T-helper 1 cell treated with Interleukin-12 subunit alpha and Interleukin-12 subunit beta and Interleukin-4 antibody, amounts not matched to agents 30 ng/mL and 1 ng/mL, for 36 hours (primary cell): ENCODE data around the gene CDKN1B. TPM values are rescaled to one million over a fixed set of nuclear protein-coding genes. Genes with fewer than 3 reads are reported as not detected.

ENCODE experiments used
- intact Hi-C: fragments of 100-400 bp; cut with micrococcal nuclease; formaldehyde crosslinking; loops from one replicate; pipeline ENCODE4 v1.15.1; 2024
- total RNA-seq: library from RNA; stranded (reverse); gene quantifications from 2 replicates; pipeline ENCODE4 v1.2.3, GENCODE V29; 2022

Gene CDKN1B
- 93.0 and 96.9 TPM in 2 replicates for total RNA-seq

DNA sequence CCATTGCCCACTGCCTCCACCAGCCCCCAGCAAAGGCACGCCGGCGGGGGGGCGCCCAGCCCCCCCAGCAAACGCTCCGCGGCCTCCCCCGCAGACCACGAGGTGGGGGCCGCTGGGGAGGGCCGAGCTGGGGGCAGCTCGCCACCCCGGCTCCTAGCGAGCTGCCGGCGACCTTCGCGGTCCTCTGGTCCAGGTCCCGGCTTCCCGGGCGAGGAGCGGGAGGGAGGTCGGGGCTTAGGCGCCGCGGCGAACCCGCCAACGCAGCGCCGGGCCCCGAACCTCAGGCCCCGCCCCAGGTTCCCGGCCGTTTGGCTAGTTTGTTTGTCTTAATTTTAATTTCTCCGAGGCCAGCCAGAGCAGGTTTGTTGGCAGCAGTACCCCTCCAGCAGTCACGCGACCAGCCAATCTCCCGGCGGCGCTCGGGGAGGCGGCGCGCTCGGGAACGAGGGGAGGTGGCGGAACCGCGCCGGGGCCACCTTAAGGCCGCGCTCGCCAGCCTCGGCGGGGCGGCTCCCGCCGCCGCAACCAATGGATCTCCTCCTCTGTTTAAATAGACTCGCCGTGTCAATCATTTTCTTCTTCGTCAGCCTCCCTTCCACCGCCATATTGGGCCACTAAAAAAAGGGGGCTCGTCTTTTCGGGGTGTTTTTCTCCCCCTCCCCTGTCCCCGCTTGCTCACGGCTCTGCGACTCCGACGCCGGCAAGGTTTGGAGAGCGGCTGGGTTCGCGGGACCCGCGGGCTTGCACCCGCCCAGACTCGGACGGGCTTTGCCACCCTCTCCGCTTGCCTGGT is at the start of gene CDKN1B:
Gene CDKN1B (plus strand): TSS at position 576 of the 793 bp plus-strand sequence. CDS start 472 bp downstream, outside the sequence.
- intact Hi-C loops: loop anchor here (1.0 to 10.0 kb wide), 5 partner anchors 8 to 1162 kb away; partner anchors contain the start of genes CREBL2 and ETV6

DNA sequence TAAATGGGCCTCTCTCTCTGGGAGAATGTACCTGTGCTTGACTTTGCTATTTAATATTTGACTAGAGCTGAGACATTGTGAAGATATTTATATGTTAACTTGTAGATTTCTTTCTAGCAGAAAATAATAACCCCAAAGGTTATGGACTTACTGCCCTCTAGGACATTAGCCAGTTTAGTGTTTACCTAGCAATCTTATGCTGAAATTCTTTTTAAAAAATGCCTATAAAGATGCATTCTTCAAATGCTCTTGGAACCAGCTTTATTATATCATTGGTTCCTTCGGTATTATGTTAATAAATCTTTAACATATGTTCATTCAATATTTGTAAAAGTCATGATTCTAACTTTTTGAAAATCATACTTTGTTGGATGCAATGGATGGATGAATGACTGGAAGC is 49.2 kb upstream of the CDKN1B start:
- intact Hi-C loops: no loop called here

GRCh38 chr12:12669020-12669419 is 48.1 kb upstream of the CDKN1B start:
- intact Hi-C loops: no loop called here

DNA sequence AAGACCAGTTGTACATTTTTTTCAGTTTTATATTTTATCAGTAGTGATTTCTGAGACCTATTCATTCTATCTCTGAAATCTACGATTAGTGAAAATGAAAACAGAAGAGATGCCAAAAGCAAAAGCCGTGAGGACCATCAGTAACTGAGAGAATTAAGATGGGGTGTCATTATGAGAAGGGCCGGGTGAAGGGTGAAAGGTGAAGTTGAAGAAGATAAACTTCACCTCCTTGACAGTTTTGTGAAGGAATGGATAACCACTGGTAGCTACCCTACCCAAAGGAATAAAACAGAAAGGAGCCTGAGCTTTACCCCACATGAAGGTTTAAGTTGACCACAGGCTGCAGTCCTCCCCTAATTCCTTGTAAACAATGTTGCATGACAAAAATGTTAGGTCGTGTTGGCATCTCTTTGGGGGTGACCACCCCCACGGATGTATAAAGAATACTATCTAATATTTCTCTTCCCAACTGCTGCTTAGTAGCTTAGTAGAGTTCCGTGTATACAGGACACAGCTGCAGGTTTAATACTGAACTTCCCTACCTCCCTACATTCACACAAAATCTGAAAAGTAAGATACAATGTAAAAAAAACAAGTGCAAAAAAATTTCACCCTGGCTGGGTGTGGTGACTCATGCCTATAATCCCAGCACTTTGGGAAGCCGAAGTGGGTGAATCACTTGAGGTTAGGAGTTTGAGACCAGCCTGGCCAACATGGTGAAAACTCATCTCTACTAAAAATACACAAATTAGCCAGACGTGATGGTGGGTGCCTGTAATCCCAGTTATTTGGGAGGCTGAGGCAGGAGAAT is 45.1 kb upstream of the CDKN1B start:
- intact Hi-C loops: no loop called here

DNA sequence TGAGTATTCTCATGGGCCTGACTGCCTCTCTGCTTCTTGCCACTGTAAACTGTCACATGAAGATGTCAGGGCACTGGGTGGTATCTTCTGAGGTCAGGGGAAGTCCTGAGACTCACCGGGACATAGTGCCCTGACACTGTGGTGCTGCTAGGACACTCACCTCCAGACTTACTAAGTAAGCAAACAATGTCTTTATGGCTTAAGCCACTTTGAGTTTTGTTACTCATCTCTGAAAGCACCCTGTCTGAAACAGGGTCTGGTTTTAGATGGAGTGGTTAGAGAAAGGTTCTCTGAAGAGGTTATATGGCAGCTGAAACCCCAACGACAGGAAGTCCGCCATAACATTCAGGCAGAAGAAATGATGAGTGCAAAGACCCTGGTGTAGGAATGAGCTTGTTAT is 43.9 kb upstream of the CDKN1B start:
- intact Hi-C loops: no loop called here

GRCh38 chr12:12676605-12677004 is 40.6 kb upstream of the CDKN1B start:
- intact Hi-C loops: no loop called here

- intact Hi-C loops: no loop called here
These were observed 36.0 kb upstream of the CDKN1B start for GRCh38 chr12:12681061-12681765.

DNA sequence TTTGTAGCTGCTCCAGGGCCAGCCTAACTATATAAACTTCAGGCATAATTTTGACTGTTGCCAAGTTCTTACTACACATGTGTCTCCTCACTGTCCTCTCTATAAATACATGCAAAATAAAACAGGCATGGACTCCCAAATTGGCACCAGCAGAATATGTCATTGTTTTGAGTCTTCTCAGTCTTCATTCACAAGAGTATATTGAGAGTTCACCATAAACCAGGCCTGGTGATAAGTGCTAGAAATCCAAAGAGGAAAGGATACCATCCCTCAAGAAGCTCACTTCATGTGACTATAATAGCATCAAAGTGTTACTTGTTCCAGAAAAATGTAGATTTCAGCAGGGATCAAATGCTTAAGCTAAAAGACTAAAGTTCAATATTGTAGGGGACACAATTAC is 34.9 kb upstream of the CDKN1B start:
- intact Hi-C loops: no loop called here

DNA sequence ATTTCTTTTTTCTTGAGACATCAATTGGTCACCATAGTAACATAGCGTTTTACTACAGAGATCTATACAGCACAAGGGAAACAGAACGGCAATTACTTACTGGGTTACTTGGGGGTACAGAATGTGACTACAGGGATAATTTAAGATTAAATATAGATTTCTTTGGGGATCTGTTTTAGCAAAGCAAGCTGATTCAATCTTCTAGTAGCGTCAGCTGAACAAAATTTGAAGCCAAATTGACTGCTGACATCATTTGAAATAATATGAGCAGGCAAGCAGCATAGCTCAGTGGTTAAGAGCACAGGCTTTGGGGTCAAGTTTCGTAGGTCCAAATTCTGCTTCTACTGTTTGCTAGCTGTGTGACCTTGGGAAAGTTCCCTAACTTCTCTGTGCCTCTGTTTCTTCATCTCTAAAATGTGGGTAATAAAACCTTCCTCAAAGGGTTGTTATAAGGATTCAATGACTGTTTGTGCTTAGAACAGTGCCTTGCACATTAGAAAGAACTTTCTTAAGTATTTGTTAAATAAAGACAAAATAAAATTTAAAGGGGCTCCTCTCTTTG is 34.0 kb upstream of the CDKN1B start:
- intact Hi-C loops: no loop called here

GRCh38 chr12:12683725-12684124 is 33.4 kb upstream of the CDKN1B start:
- intact Hi-C loops: no loop called here

GRCh38 chr12:12684375-12685106 is 32.6 kb upstream of the CDKN1B start:
- intact Hi-C loops: no loop called here

- intact Hi-C loops: no loop called here
These were observed 31.9 kb upstream of the CDKN1B start for GRCh38 chr12:12685305-12685704.

- intact Hi-C loops: no loop called here
These were observed 30.7 kb upstream of the CDKN1B start for GRCh38 chr12:12686472-12686871.

- intact Hi-C loops: no loop called here
These were observed 30.2 kb upstream of the CDKN1B start for GRCh38 chr12:12686925-12687324.

GRCh38 chr12:12689647-12690300 is 27.4 kb upstream of the CDKN1B start:
- intact Hi-C loops: loop anchor here (10.0 kb wide), 1 partner anchor 615 kb away; the partner anchor contains the start of gene BCL2L14

DNA sequence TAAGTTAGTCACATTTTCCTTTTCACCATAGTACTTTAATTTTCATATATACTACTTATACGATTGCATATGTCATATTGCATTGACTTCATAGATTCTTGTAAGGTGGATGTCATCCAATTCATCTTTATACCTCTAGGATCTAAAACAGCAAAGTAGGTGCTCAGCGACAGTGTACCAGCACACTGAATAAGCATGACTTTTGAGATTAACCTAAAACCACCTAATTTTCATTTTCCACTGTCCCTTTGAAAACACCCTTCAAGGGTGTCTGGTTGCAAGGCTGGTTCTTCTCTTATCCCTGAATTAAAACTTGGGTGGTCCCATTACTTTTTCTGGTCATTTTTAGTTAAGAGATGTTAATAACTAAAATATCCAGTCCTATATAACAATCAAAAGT is 25.6 kb upstream of the CDKN1B start:
- intact Hi-C loops: loop anchor here (10.0 kb wide), 1 partner anchor 617 kb away; the partner anchor contains the start of gene BCL2L14

DNA sequence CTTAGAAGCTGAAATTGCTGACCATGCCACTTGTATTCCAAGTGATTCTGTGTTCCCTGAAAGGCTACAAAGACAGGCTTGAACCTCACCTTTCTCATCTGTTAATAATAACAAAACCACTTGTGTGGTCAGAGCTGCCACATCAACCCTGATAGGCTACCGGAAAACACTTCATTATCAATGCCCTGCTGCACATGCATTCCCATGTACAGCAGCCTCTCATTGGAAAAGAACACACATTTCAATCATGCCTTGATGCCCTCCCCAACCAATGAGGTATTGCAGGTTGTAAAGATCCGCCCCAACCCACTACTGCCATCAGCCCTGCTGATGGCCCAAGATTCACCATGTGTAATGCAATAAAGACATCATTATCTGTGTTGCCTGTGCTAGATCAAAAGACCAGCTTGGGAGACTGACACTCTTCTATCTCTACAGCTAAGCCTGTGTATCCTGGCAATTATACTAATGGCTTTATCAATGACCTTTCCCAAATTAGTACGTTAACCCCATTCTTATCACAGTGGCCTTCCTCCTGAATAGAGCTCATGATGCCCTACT is 24.0 kb upstream of the CDKN1B start:
- intact Hi-C loops: loop anchor here (10.0 kb wide), 1 partner anchor 618 kb away; the partner anchor contains the start of gene BCL2L14

DNA sequence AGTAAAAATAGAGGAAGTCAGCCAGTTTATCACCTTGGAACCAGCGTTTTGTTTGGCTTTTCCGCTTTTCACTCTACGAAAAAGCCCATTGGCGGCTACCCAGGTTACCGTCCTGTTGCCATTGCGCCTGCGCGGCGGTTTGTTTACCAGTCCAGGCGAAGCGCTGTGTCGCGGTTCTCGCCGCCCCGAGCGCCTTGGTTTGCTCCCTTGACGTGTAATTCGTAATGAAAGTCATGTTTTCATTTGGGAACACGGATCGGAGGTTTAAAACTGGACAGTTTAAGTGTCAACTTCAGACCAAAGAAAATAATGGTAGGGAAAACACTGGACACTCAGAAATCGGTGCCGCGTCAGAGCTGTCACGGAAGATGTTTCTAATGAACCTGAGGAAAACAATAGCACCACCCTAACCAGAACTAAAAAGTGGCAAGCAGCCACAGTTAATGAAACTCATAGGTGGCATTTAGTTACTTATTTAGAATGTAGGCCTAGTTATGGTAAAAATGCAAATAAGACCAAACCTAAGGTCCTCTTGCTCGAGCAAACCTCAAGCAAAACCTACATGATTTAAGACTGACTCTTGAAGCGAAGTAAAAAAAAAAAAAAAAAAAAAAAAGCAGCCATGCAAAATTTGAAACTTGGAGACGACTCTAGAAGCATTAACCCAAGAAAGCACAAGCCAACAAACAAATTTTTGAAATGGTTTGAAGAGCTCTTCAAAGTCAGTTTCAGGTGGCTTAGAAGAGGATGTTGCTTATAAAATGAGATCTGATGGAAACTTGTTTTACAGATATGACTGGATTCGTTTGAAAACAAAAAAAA is 20.4 kb upstream of the CDKN1B start:
- intact Hi-C loops: loop anchor here (1.0 to 10.0 kb wide), 15 partner anchors 18 to 1848 kb away; partner anchors contain the start of genes BCL2L14, BORCS5, CREBL2 and DDX47

DNA sequence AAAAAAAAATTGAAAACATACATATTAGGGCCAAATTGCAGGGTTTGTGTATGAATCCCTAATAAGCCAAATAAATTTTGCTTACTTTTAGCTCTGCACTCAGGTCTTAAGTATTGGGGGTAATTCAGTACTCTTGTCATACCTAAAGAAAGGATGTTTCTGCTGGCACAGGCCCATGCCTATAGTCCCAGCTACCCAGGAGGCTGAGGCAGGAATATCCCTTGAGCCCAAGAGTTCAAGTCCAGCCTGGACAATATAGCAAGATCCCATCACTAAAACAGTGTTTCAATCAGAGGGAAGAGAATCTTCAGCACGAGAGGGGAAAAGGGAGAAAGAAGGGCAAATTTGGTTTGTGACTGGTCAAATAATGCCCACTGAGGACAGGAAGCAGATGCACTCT is 17.8 kb upstream of the CDKN1B start:
- intact Hi-C loops: loop anchor here (10.0 kb wide), 1 partner anchor 625 kb away; the partner anchor contains the start of gene BCL2L14
